ENCODE data around the gene C20orf204.

The C20orf204 gene

GRCh38 chr20:64042054-64042781 lies 6.2 kb downstream of the C20orf204 start:
- DNase-seq, result peak; percentile 41

- no peak for DNase-seq
These were observed 7.8 kb downstream of the C20orf204 start for GRCh38 chr20:64043768-64044167.

GRCh38 chr20:64044484-64045247 lies 8.7 kb downstream of the C20orf204 start:
- no peak for DNase-seq

- DNase-seq, result no peak
These were observed 9.5 kb downstream of the C20orf204 start for GRCh38 chr20:64045346-64046011.

- DNase-seq, result no peak
These were observed 11.0 kb downstream of the C20orf204 start for GRCh38 chr20:64047046-64047389.

GRCh38 chr20:64047968-64048401 lies 12.0 kb downstream of the C20orf204 start:
- DNase-seq, result no peak

GRCh38 chr20:64048402-64049044 lies 12.5 kb downstream of the C20orf204 start:
- DNase-seq, result no peak

GRCh38 chr20:64049060-64049877 lies 13.3 kb downstream of the C20orf204 start, which contains the start of gene SOX18:
SOX18 (minus strand) TSS chr20:64049639; CDS start chr20:64049516, 123 bp downstream.
- no peak for DNase-seq

GRCh38 chr20:64049878-64050260 lies 13.9 kb downstream of the C20orf204 start:
- no peak for DNase-seq

GRCh38 chr20:64050261-64051032 lies 14.5 kb downstream of the C20orf204 start:
- no peak for DNase-seq

GRCh38 chr20:64051033-64051452 lies 15.1 kb downstream of the C20orf204 start:
- no peak for DNase-seq

GRCh38 chr20:64051561-64052325 lies 15.8 kb downstream of the C20orf204 start:
- no peak for DNase-seq

GRCh38 chr20:64052326-64052722 lies 16.3 kb downstream of the C20orf204 start:
- no peak for DNase-seq

GRCh38 chr20:64052987-64053840 lies 17.2 kb downstream of the C20orf204 start:
- no peak for DNase-seq

GRCh38 chr20:64053841-64054661 lies 18.1 kb downstream of the C20orf204 start:
- DNase-seq, result no peak

- no peak for DNase-seq
These were observed 19.5 kb downstream of the C20orf204 start for GRCh38 chr20:64055396-64055892.

GRCh38 chr20:64055893-64056638 lies 20.1 kb downstream of the C20orf204 start:
- no peak for DNase-seq

- DNase-seq, result no peak
These were observed 20.6 kb downstream of the C20orf204 start for GRCh38 chr20:64056639-64056888.
